GM12878 (cell line): ENCODE data around the gene MTA3. TPM values are rescaled to one million over a fixed set of nuclear protein-coding genes. Genes with fewer than 3 reads are reported as not detected.

ENCODE experiments used
- ATAC-seq: fragments of 200-7000 bp; cut with Tn5 transposase; 3 replicates; pipeline ENCODE4 v1.9.1; 2020; ENCODE audit warnings: mild to moderate bottlenecking, moderate library complexity
- BruUV-seq: library from RNA; stranded (reverse); fragments of 400-500 nt; replicated peaks from 2 replicates; lab custom pipeline; 2021; lab: Mats Ljungman, UMichigan
- CTCF ChIA-PET: fragments of 300-600 bp; sonication (Branson Sonifier 250); formaldehyde crosslinking; extraction: SDS; loops from one replicate; lab custom pipeline; 2021; ENCODE audit warnings: inconsistent platforms; lab: Yijun Ruan, JAX
- POLR2A ChIA-PET: fragments of 350-600 bp; formaldehyde crosslinking; extraction: SDS; loops from one replicate; lab custom pipeline; 2021; ENCODE audit warnings: inconsistent platforms; lab: Charles Lee
- RAD21 ChIA-PET: fragments of 300-600 bp; sonication (Branson Sonifier 250); formaldehyde crosslinking; loops from one replicate; lab custom pipeline; 2023; ENCODE audit warnings: antibody characterized with exemption; ENCODE audit not compliant: unreplicated experiment; lab: Charles Lee
- SMC1A ChIA-PET: fragments of 300-600 bp; sonication (Branson Sonifier 250); formaldehyde crosslinking; loops from one replicate; lab custom pipeline; 2023; ENCODE audit not compliant: unreplicated experiment, uncharacterized antibody; lab: Charles Lee
- DNase-seq: peaks from one replicate; pipeline ENCODE4 v3.0.0-alpha.2; 2011; ENCODE audit warnings: low read depth, low spot score
- FAIRE-seq: peaks from 3 replicates; lab custom pipeline; 2011; peaks lifted over from hg19 to GRCh38; lab: Jason Lieb, UNC
- H2AFZ ChIP-seq: 2 replicates; pipeline ENCODE4 v1.6.0; 2011; ENCODE audit warnings: low read depth, low read length, control low read depth; ENCODE audit not compliant: control insufficient read depth
- H3K27ac ChIP-seq: 2 replicates; pipeline ENCODE4 v1.5.1; 2011; ENCODE audit warnings: control low read depth; ENCODE audit not compliant: control insufficient read depth, insufficient read depth
- H3K27me3 ChIP-seq, 2 experiments: replicated peaks in 1 of 2; 2 replicates each; pipeline versions ENCODE4 v1.6.0 to v1.6.1; 2011; ENCODE audit warnings: low read length in 1 of 2; ENCODE audit not compliant: control insufficient read depth in 2 of 2, insufficient read depth in 2 of 2
- H3K36me3 ChIP-seq, 2 experiments: 2 replicates each; pipeline ENCODE4 v1.5.1; 2011; ENCODE audit warnings: low read length in 1 of 2; ENCODE audit not compliant: control insufficient read depth in 2 of 2, insufficient read depth in 2 of 2
- H3K4me1 ChIP-seq: 2 replicates; pipeline ENCODE4 v1.6.1; 2011; ENCODE audit warnings: mild to moderate bottlenecking, low read length, moderate library complexity, mixed read lengths; ENCODE audit not compliant: control insufficient read depth, insufficient read depth
- H3K4me2 ChIP-seq: 2 replicates; pipeline ENCODE4 v1.6.0; 2011; ENCODE audit warnings: control low read depth; ENCODE audit not compliant: control insufficient read depth, insufficient read depth
- H3K4me3 ChIP-seq: fragments of 200-600 bp; sonication (generic); 2 replicates; pipeline ENCODE4 v1.5.1; 2016
- H3K79me2 ChIP-seq: 2 replicates; pipeline ENCODE4 v1.6.0; 2011; ENCODE audit warnings: low read length; ENCODE audit not compliant: control insufficient read depth, insufficient read depth
- H3K9ac ChIP-seq: 2 replicates; pipeline ENCODE4 v1.8.0; 2011; ENCODE audit warnings: low read length, control low read depth, mixed read lengths; ENCODE audit not compliant: control insufficient read depth, insufficient read depth
- H3K9me3 ChIP-seq: replicated peaks from 3 replicates; pipeline ENCODE4 v1.5.1; 2011; ENCODE audit warnings: mild to moderate bottlenecking, low read length; ENCODE audit not compliant: control insufficient read depth, insufficient read depth
- H4K20me1 ChIP-seq: 2 replicates; pipeline ENCODE4 v1.6.0; 2011; ENCODE audit not compliant: control insufficient read depth, insufficient read depth
- BACH1 ChIP-seq: fragments of 450-650 bp; IDR thresholded peaks from 2 replicates; pipeline ENCODE4 v1.6.1; 2017; ENCODE audit warnings: mild to moderate bottlenecking, borderline replicate concordance
- CREM ChIP-seq: IDR thresholded peaks from 2 replicates; pipeline ENCODE4 v1.6.1; 2014; ENCODE audit warnings: antibody characterized with exemption, low read depth
- EZH2 ChIP-seq: IDR thresholded peaks from 2 replicates; pipeline ENCODE4 v1.6.1; 2012; ENCODE audit warnings: low read depth, mild to moderate bottlenecking, control low read depth, inconsistent platforms, low read length, borderline replicate concordance; ENCODE audit not compliant: control insufficient read depth
- GATAD2B ChIP-seq: fragments of 450-650 bp; conservative IDR thresholded peaks from 2 replicates; pipeline ENCODE4 v1.6.1; 2017; ENCODE audit warnings: low read depth, mild to moderate bottlenecking, moderate library complexity
- IKZF2 ChIP-seq, 2 experiments: fragments of 450-650 bp; IDR thresholded peaks; 2 replicates each; pipeline ENCODE4 v1.6.1; 2017; ENCODE audit warnings: mild to moderate bottlenecking in 2 of 2, moderate library complexity in 2 of 2
- NFXL1 ChIP-seq: fragments of 450-650 bp; IDR thresholded peaks from 2 replicates; pipeline ENCODE4 v1.6.1; 2017; ENCODE audit warnings: antibody characterized with exemption, mild to moderate bottlenecking, borderline replicate concordance
- PAX5 ChIP-seq: IDR thresholded peaks from 2 replicates; pipeline ENCODE4 v1.6.1; 2011; ENCODE audit warnings: low read depth, low read length, borderline replicate concordance
- PAX8 ChIP-seq: fragments of 450-650 bp; IDR thresholded peaks from 2 replicates; pipeline ENCODE4 v1.6.1; 2017; ENCODE audit warnings: mild to moderate bottlenecking, moderate library complexity
- SP1 ChIP-seq: IDR thresholded peaks from one replicate; pipeline ENCODE4 v1.6.1; 2011; ENCODE audit warnings: low read depth, low read length
- ZNF24 ChIP-seq: fragments of 450-650 bp; IDR thresholded peaks from 2 replicates; pipeline ENCODE4 v1.6.1; 2017; ENCODE audit warnings: antibody characterized with exemption, mild to moderate bottlenecking
- ZNF622 ChIP-seq: fragments of 450-650 bp; IDR thresholded peaks from 2 replicates; pipeline ENCODE4 v1.6.1; 2017; ENCODE audit warnings: mild to moderate bottlenecking, inconsistent platforms
- WGBS: methylation state at CpG from one replicate; pipeline ENCODE4 v1.1.6; 2016; ENCODE audit warnings: low lambda C conversion rate; ENCODE audit not compliant: insufficient replicate concordance, insufficient coverage; ENCODE audit errors: missing lambda C conversion rate; 5-methylcytosine and 5-hydroxymethylcytosine counted together
- in situ Hi-C: fragments of 300-500 bp; cut with MboI; formaldehyde crosslinking; loops from 9 replicates; pipeline ENCODE4 v1.14.3; 2018; ENCODE audit warnings: mixed read lengths
- intact Hi-C: fragments of 100-400 bp; cut with micrococcal nuclease; formaldehyde crosslinking; loops from one replicate; pipeline ENCODE4 v1.14.2; 2022; ENCODE audit not compliant: unreplicated experiment
- polyA plus RNA-seq, 11 experiments: library from polyadenylated mRNA; depleted of rRNA in 4 of 11; unstranded in 6 of 11; stranded (reverse) in 5 of 11; fragments of >200 nt; fragmentation: Nextera tagmentation in 4 of 11; fragmentation: Illumina TruSeq in 1 of 11; extraction: Ambion mirVana in 4 of 11; extraction: Trizol in 1 of 11; gene quantifications; 1 replicate in 1 of 11; 2 replicates in 10 of 11; pipeline versions ENCODE4 v1.2.1 to v1.2.3, GENCODE V29; 2011 to 2016; ENCODE audit warnings: inconsistent platforms in 2 of 11, missing spikeins in 2 of 11, low read depth in 1 of 11
- total RNA-seq, 4 experiments: library from RNA; depleted of rRNA in 3 of 4; stranded (reverse); fragments of >200 nt in 3 of 4; fragmentation: Illumina TruSeq in 1 of 4; extraction: Trizol in 1 of 4; gene quantifications; 2 replicates each; pipeline versions ENCODE4 v1.2.1 to v1.2.3, GENCODE V29; 2013 to 2021
- TF ChIP-seq, protein P1 (sequence below): fragments of 450-650 bp; IDR thresholded peaks from 2 replicates; pipeline ENCODE4 v1.6.1; 2017; ENCODE audit warnings: low read depth, mild to moderate bottlenecking, moderate library complexity

The MTA3 gene
- total and polyA plus RNA-seq, 10 of the 15 experiments (the other 5 are each of a cell fraction or from before 2014, with no cell fraction given) = 17.6 to 45.5 (median 26.5) TPM

DNA sequence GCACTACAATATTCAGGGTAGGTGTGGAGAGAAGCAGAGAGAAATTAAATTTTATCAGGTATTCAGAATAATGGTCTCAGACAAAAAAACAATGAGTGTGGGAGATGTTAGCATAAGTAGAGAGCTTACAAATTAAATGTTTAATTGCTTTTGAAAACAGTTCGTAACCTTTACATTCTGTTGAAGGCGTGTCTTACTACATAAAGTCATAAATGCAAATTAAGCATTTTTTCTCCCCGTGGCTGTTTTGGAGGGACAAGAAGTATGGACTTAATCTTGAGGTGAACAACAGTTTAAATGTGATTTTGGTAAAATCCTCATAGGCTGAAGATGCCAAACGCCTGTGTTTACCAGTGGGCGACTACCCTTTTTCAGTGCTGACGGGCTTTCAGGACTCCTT lies 139.7 kb downstream of the MTA3 start:
- H3K27ac ChIP-seq = no peak overlapping the region
- no peaks in the 10 kb centered on the region for H4K20me1 ChIP-seq
- TF ChIP-seq GATAD2B = no peak
- no peak for TF ChIP-seq NFXL1
- no peak for TF ChIP-seq BACH1
- no peak for TF ChIP-seq PAX8
- no peak for TF ChIP-seq SP1
- TF ChIP-seq PAX5 = no peak
- no peak for TF ChIP-seq IKZF2 (IDR thresholded peaks at IDR 0.05)
- TF ChIP-seq, protein P1, sequence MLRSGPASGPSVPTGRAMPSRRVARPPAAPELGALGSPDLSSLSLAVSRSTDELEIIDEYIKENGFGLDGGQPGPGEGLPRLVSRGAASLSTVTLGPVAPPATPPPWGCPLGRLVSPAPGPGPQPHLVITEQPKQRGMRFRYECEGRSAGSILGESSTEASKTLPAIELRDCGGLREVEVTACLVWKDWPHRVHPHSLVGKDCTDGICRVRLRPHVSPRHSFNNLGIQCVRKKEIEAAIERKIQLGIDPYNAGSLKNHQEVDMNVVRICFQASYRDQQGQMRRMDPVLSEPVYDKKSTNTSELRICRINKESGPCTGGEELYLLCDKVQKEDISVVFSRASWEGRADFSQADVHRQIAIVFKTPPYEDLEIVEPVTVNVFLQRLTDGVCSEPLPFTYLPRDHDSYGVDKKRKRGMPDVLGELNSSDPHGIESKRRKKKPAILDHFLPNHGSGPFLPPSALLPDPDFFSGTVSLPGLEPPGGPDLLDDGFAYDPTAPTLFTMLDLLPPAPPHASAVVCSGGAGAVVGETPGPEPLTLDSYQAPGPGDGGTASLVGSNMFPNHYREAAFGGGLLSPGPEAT = no peak
- TF ChIP-seq ZNF24 = no peak
- no peak for TF ChIP-seq CREM
- no peak for TF ChIP-seq ZNF622
- TF ChIP-seq EZH2 = no peak
- DNase-seq (no peak), ATAC-seq (no peak), FAIRE-seq (no peak)
- intact Hi-C loops = no loop called here
- CTCF ChIA-PET = interaction anchor here (0.7 kb wide), 1 partner anchor 10 kb away, joined by 3 read pairs; no protein-coding TSS in a partner anchor
- in situ Hi-C loops = no loop called here
- no peaks in the 10 kb centered on the region for H3K27me3 ChIP-seq
- RAD21 ChIA-PET = no interaction called here
- no TSS peak for BruUV-seq
- POLR2A ChIA-PET = no interaction called here
- no peak overlapping the region for H3K9ac ChIP-seq
- H3K4me3 ChIP-seq = no peak overlapping the region
- no peaks in the 10 kb centered on the region for H3K9me3 ChIP-seq
- no peak overlapping the region for H2AFZ ChIP-seq
- no peak overlapping the region for H3K4me2 ChIP-seq
- H3K79me2 ChIP-seq = no peaks in the 10 kb centered on the region
- no peaks in the 10 kb centered on the region for H3K4me1 ChIP-seq
- peaks cover 3 to 13% of the 10 kb centered on the region in 2 experiments for H3K36me3 ChIP-seq
- SMC1A ChIA-PET = no interaction called here
- WGBS = 97% methylated on average over 6 of the region's 6 CpGs
